OCI-M2 (cell line): ENCODE measurements around the gene NT5C2.

Source experiments
- DNase-seq: peaks from one replicate; lab custom pipeline; 2025; ENCODE audit not compliant: unreplicated experiment; lab: John Stamatoyannopoulos, UW

NT5C2 gene

DNA sequence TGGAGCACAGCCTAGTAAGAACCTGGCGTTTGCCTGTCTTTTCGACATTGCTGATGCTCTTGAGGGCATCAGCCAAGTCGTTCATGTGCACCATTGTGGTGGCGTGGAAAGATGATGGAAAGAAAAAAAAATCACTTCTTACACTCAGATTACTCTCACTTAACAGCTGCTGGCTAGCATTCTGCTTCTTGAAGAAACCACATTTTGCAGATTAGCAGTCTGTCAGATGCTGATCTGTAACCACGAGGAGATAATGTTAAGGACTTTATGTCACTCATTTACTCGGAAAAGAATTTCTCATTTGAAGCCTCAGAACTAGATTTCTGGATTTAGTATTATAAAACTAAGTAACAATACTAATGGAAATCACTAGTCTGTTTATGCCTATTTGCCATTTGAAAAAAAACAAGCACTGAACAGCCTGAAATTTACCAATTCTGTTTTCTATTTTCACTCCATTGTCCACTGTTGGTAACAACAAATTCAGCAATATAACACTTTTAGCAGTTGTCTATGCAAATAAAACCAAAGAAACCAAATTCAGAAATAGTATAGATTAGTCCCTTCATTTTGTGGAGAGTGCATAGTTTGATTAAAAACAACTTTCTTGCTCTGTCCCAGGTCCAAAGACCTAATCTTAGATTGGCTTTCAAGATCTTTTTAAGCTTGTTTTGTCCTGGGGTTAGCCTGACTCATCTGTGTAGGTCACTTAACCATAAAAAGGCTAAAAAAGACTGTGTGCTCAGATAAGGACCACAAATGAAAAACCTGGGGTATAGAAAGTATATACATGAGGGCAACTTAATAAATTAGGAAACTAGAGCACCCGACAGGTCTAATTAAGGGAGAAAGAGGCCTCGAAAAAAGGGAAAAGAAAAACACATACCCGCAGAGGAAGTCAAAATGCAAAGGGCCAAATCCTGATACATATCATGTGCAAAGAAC lies 67.5 kb downstream of the NT5C2 start:
- no peak for DNase-seq

DNA sequence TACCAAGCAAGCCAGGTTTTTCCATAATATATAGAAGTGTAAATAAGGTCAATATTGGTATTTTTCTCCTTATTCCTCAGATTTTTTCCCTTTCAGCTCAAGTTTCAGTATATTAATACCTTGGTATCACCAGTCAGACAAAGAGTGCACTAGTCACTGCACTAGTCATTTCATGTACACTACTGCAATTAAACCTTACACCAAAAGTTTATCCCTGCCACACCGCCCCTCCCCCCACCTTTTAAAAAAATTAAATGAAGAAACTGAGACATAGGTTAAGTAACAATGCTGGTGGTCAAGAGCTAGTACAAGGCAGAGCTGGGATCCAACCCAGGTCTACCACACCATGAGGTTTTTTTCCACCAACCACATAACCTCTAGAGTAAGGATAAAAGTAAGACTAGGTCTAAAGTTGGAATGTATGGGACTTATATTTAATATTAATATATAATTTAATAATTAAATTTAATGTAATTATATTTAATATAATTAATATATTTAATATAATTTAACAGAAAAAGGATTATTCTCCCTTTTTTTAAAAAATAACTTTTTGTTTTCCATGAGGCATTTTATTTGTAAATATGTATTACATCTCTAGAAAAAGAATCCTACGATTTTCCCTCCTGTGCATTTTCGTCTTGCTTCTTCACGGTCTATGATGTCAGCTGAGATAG lies 68.5 kb downstream of the NT5C2 start:
- no peak for DNase-seq

DNA sequence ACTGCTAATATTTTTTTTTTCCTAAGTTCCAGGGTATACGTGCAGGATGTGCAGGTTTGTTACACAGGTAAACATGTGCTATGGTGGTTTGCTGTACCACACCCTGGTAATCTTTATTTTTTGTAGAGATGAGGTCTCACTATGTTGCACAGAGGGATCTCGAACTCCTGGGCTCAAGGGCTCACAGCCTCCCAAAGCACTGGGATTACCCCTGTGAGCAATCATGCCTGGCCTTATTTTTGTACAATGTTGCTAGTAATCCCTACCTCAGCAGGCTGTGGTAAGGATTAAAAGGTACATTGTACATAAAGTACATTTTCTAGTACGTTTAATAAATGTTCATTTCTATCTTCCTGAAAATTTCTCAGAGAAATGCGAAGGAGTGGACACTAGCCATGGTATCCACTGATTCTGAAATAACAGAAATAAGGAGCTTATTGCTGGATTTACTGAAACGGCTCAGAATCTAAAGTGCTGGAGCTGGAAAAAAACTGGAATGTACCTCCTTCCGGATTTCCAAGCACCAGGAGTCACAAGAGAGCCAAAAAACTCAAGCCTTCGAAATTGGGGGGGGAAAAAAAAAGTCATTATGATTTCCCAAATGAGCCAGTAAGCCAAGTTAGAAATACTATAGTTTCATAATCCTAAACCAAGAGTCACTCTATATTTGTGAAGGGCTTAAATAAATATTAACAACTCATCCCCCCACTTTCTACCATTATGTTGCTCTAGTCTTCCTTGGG lies 69.6 kb downstream of the NT5C2 start:
- no peak for DNase-seq

DNA sequence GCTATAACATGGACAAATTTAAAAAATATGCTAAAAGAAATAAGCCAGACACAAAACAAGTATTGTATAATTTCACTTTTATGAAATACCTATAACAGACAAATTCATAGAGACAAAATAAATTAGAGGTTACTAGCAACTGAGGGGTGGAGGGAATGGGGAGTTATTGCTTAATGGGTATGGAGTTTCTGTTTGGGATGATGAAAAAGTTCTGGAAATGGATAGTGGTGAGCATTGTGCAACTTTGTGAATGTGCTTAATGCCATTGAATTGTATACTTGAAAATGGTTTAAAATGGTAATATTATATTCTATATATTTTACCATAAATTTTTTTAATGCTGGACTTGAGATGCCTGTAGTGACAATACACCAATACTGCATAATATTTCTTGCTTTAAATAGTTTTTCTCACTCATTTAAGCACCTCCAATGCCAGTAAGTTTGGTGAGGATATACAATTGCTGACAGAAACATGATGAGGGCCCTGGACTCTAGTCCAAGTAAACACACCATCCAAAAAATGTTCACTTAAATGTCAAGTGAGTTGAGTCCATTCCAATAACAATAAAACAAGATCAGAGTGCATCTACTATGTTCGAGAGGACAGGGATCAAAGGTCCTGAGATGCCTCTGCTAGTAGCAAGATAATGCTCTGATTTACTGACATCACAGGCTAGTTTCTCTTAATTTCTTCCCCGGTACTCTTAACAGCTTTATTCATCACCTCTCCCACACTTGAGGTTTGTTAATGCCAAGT lies 71.9 kb downstream of the NT5C2 start:
- no peak for DNase-seq

DNA sequence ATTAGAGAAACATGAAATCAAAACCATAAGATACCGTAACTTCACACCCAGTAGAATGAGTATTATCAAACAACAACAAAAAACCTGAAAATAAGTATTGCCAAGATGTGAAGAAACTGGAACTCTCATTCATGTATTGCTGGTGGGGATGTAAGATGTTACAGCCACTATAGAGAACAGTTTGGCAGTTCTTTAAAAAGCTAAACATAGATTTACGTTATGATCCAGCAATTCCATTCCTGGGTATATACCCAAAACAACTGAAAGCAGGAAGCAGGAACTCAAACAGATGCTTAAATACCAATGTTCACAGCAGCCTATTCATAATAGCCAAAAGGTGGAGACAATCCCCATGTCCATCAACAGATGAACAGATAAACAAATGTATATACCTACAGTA lies 72.5 kb downstream of the NT5C2 start:
- DNase-seq, result no peak

DNA sequence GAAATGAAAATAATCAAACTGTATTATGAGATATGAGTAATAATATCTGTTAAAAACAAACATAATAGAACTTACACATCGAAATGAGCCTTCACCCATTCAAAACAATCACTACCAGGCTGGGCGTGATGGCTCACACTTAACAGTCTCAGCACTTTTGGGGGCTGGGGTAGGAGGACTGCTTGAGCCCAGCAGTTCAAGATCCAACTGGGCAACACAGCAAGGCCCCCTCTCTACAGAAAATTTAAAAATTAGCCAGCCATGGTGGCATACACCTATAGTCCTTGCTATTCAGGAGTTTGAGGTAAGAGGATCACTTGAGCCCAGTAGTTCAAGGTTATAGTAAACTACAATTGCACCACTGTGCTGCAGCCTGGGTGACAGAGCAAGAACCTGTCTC lies 75.8 kb downstream of the NT5C2 start:
- no peak for DNase-seq

DNA sequence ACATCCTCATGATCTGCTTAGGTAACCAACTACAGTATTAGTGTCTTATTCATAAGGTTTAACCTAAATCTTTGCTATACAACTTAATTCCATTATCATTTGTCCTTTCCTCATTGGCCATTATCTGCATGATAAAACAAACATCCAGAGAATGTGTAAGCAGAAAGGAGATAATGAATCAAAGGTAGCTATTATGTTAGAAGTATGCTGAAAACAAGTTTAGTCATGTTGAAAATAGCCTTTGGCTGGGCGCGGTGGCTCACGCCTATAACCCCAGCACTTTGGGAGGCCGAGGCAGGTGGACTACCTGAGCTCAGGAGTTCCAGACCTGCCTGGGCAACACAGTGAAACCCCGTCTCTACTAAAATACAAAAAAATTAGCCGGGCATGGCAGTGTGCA lies 78.2 kb downstream of the NT5C2 start:
- DNase-seq, result no peak

DNA sequence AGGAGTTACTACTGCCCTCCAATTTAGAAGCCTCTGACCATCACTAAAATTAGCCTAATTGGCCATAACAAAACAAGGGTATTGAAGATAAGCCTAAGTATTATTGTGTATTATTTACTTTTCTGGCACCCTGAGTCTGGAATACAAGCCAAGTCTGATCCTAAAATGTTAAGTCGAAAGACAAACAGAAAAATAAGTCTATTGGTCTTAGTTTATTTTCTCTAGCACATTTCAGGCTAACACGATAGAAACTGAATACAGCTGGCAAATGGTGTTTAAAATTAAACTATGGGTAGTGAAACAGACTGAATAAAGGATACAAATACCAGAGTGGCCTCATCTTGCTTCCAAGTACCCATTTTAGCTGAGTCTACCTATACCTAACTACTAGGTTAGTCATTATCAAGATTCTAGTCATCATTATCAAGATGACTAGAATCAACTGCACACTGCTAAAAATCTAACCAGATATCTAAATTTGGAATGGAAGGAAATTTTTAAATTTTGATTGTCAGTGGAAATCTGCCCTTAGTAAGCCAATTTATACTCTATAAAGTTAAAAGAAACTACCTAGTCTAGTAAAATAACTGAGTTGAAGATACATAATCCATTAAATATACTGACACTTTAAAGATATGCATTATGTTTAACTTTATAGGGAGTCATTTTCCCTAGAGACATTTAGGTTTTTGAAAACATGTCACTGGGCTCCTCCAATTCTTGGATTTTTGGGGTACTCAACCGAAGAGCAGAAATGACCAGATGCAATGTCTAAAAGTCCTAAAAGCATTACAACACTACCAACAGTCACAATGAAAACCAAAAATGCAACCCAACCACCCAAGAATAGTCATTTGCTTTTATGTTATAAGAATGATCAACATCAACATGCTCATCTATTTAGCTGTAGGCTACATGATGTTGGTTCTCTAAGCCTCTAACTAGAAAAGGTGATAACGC lies 80.9 kb downstream of the NT5C2 start:
- DNase-seq, result no peak

DNA sequence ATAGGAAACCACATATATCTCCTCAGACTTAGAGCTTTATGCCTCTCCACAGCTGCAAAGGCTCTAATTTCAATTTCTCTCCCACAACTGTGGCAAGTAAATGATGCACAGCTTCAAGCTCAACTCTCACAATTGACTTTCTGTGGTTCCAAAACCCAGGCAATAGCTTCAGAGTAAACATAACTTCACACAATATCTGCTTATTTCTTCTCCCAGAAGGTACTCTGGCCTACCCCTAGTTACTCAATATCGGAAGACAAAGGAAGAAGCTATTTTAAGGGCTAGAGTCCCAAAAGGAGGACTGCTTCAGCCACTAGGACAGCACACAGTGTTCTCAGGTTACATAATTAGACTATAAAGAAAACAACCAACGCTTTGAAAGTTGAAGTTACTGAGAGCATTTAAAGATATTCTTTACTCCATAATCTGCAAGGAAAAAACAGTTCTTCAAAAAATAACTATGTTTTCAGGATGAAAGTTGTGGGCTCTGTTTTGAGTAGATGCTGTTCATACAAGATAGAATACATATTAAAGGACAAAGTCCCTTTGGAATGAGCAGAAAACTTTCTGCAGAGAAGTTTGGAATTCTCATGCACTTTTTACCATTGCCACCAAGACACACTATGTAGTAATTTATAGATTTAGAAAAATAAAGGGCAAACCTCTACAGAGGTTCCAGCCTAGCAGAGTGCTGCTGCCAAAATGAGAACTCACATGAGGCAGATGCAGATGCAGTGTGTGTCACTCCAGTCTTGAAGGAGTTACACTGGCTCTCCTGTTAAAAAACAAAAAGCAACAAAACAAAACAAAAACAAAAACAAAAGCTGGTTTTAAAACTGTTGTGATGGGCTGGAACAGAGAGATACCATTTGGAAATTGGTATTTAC lies 81.8 kb downstream of the NT5C2 start:
- no peak for DNase-seq

DNA sequence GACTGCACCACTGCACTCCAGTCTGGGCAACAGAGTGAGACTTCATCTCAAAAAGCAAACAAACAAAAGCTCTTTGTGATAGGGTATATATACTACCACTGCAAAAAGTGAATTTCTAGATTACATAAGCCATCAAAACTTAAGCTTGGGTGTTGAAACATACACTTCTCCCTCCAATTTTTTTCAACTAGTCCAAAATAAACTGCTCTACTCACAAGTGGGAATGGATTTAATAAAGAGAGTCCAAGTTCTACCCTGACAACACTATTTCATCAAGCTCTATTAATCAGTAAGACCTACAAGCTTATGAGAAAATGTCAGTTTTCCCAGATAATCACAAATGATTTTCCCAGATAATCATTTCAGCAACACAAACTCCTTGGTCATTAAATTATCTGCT lies 82.7 kb downstream of the NT5C2 start:
- DNase-seq, result no peak

DNA sequence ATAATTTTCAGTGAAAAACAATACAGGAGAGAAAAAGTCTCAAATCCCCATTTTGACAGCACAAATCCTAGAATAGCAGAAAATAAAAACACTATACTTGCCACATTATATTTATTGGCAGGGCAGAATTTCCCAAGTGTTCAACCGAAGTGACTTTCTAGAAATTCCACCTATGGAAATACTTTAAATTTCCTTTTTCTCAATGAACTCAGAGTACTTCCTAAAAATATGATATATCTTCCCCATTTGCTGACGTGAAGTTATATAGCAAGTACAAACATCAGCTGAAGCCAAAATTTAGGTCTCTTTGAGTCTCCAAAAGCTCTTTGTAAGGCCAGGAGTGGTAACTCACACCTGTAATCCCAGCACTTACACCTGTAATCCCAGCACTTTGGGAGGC lies 83.3 kb downstream of the NT5C2 start:
- no peak for DNase-seq

DNA sequence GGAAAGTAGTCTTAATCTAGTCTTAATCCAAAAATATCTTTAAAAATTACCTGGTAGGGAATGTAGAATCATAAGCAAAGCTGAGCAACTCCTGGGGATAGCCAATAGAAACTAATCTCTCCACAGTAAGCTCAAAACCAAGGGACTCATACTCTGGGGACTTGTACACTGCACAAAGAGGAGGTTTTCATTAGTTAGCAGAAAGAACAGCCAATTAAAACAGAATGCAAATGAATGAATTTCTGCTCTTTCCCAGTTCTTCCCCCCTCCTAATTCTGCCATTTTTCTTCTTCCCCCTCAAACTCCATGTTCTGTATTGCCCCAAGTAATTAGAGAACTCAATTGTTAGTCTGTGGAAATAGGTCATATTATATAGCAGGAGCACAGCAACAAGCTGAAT lies 86.5 kb downstream of the NT5C2 start:
- no peak for DNase-seq

DNA sequence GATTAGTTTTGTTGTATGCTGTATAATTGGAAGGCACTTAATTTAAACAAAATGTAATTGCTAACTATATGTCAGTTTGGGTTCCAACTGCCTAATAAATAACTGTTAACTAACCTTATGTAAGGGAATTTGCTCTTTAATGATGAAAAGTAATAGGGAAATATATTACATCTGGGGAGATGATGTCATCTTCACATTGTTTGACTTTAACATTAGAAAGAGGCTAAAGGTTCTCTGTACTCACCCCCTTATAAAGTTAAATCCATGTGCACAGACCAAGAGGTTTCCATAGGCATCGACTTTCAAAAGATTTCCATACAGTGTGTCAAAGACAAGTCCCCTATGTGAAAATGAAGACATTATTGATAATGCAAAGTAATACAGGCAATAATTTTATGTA lies 87.6 kb downstream of the NT5C2 start:
- no peak for DNase-seq

DNA sequence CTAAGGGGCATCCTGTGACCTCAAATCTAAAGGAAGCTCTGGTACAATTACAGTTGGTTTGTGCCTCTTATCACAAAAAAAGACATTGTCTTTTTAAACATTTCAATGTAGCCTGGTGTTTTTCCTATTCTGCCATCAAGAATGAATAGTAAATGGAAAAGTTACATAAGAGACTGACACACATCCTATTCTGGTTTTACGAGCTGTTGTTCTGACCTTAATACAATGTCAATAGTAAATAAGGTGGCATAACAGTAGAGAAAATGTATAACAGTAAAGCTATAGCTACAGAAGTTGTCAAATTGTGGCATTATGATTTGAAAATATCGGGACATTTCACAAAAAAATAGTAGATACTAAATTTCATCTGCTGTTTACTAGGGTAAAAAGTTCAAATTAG lies 88.4 kb downstream of the NT5C2 start:
- no peak for DNase-seq

DNA sequence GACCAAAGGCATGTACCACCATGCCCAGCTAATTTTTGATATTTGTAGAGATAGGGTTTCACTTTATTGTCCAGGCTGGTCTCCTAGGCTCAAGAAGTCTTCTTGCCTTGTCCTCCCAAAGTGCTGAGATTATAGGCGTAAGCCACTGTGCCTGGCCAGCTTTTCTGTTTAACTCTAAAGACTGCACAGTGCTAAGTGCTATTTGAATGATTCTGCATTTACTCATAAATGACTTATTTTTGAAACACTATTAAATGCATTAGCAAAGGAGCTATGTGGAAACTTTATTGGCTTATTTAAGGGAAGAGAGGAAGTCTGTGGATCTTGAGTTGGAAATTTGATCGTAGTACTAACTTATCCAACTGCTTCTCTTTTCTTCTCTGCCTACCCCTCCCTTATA lies 89.1 kb downstream of the NT5C2 start:
- DNase-seq, result no peak

DNA sequence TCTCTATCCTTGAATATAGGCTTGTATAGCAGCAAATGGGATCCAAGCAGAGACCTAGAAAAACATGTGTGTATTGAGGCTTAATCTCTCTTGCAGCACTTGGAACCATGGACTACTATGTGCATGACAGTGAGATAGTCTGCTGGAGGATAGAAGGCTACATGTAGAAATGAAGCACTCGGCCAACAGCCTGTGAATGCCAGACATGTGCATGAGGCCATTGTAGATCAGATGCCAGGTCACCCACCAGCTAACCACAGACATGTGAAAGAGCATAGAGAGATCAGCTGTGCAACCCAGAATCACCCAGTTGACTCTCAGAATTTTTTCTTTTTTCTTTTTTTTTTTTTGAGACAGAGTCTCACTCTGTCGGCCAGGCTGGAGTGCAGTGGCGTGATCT lies 90.9 kb downstream of the NT5C2 start:
- DNase-seq, result no peak

DNA sequence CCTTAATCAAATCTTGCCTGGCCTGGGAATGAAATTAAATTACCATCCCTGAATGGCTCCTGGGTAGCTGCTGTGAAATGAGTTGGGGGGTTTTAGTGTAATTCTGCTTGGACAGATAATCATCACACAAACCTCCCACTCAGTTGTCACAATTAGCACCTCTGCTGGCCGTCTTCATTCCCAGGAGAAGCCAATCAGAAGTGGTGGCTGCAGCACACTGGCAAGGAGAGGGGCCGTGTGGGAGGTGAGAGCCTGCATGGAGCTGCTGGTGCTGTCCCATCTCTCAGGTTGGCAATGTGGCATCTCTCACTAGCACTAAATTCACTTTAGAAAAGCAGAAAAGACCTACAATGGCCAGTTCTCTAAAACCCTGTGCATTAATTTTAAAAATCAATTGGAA lies 92.5 kb downstream of the NT5C2 start:
- no peak for DNase-seq

DNA sequence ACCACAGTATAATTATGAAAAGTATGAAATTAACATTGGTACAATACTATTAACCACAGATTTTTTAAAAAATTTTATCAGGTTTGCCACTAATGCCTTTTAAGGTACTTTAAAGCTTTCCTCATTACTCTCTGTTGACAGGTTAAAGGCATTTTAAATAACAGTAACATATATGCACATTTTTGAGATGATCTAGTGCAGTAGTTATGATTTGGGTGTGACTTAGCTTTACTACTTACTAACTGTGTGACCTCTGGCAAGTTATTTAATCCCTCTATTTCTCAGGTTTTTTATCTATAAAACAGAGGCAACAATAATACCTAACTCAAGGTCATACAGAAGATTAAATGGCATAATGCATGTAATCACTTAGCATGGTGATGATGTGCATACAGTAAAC lies 94.8 kb downstream of the NT5C2 start:
- no peak for DNase-seq

DNA sequence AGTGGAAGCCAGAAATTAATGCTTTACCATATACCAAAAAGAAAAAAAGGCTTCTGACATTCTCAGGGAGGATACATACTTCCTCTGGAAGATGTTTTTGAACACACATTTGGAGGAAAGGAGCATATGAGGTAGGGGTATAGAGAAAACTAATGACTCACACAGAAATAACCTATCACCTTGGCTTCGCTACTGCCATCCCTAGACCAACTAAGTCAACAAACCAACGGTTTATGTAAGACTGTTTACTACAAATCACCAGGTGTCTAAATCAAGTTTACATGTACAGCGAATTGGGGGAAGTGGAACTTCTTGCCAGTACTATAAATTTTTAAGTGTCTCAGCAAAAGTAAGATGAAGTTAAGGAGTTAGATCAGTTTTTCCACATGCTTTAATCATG lies 96.9 kb downstream of the NT5C2 start:
- no peak for DNase-seq
